IMR-90 (cell line): Measurements from ENCODE around the gene SCARB1. TPM values are rescaled to one million over a fixed set of nuclear protein-coding genes. Genes with fewer than 3 reads are reported as not detected.
A peak's percentile ranks its signal among the peaks of the same experiment; 100 is the strongest.

Source experiments
- ATAC-seq: fragments of 200-7000 bp; cut with Tn5 transposase; 2 replicates; pipeline ENCODE4 v1.9.1; 2020; ENCODE audit warnings: low read depth, mild to moderate bottlenecking, moderate library complexity
- BruUV-seq: library from RNA; stranded (reverse); fragments of 400-500 nt; replicated peaks from 2 replicates; lab custom pipeline; 2021; lab: Mats Ljungman, UMichigan
- CTCF ChIA-PET: fragments of 300-600 bp; formaldehyde crosslinking; extraction: SDS; loops from one replicate; lab custom pipeline; 2021; ENCODE audit warnings: antibody characterized with exemption; lab: Yijun Ruan, JAX
- POLR2A ChIA-PET: fragments of 300-600 bp; sonication (Branson Sonifier 250); formaldehyde crosslinking; loops from one replicate; lab custom pipeline; 2022; ENCODE audit warnings: antibody characterized with exemption; ENCODE audit not compliant: unreplicated experiment; lab: Charles Lee
- DNase-seq: peaks from one replicate; pipeline ENCODE4 v3.0.0; 2013
- H2AFZ ChIP-seq: replicated peaks from 2 replicates; pipeline ENCODE3; 2013; ENCODE audit warnings: low read length, mild to moderate bottlenecking; ENCODE audit not compliant: poor library complexity
- H2AK5ac ChIP-seq: 2 replicates; pipeline ENCODE4 v1.6.1; 2013; ENCODE audit warnings: low read depth, low read length, inconsistent platforms
- H2AK9ac ChIP-seq: replicated peaks from 2 replicates; pipeline ENCODE3; 2013; ENCODE audit warnings: mild to moderate bottlenecking, low read depth, low read length, moderate library complexity; ENCODE audit not compliant: poor library complexity
- H2BK120ac ChIP-seq: 2 replicates; pipeline ENCODE4 v1.6.1; 2013; ENCODE audit warnings: low read depth, low read length, inconsistent platforms
- H2BK15ac ChIP-seq: 3 replicates; pipeline ENCODE4 v1.6.1; 2013; ENCODE audit warnings: low read depth, low read length, inconsistent platforms
- H2BK20ac ChIP-seq: 2 replicates; pipeline ENCODE4 v1.6.1; 2013; ENCODE audit warnings: low read depth, mild to moderate bottlenecking, inconsistent platforms, low read length, moderate library complexity
- H2BK5ac ChIP-seq: 2 replicates; pipeline ENCODE4 v1.6.1; 2013; ENCODE audit warnings: mild to moderate bottlenecking, low read depth, low read length, inconsistent platforms; ENCODE audit not compliant: poor library complexity, severe bottlenecking
- H3K14ac ChIP-seq: replicated peaks from 2 replicates; pipeline ENCODE4 v1.6.1; 2013; ENCODE audit warnings: low read depth, low read length, inconsistent platforms
- H3K18ac ChIP-seq: 2 replicates; pipeline ENCODE4 v1.6.1; 2013; ENCODE audit warnings: low read depth, low read length, control low read depth
- H3K23ac ChIP-seq: 2 replicates; pipeline ENCODE4 v1.6.1; 2013; ENCODE audit warnings: low read depth, low read length, inconsistent platforms
- H3K27ac ChIP-seq: 2 replicates; pipeline ENCODE4 v1.5.1; 2013; ENCODE audit warnings: mild to moderate bottlenecking, control low read depth, low read length; ENCODE audit not compliant: insufficient read depth
- H3K27me3 ChIP-seq: 2 replicates; pipeline ENCODE4 v1.6.1; 2013; ENCODE audit warnings: low read length; ENCODE audit not compliant: control insufficient read depth, insufficient read depth
- H3K36me3 ChIP-seq: 2 replicates; pipeline ENCODE4 v1.6.1; 2013; ENCODE audit warnings: low read length, mixed read lengths; ENCODE audit not compliant: control insufficient read depth, insufficient read depth
- H3K4ac ChIP-seq: 2 replicates; pipeline ENCODE4 v1.6.1; 2013; ENCODE audit warnings: low read depth, low read length, inconsistent platforms
- H3K4me1 ChIP-seq: 2 replicates; pipeline ENCODE4 v1.6.1; 2013; ENCODE audit warnings: low read length, mixed read lengths; ENCODE audit not compliant: control insufficient read depth, insufficient read depth
- H3K4me2 ChIP-seq: 2 replicates; pipeline ENCODE4 v1.6.1; 2013; ENCODE audit warnings: low read depth, mild to moderate bottlenecking, control low read depth, low read length, moderate library complexity
- H3K4me3 ChIP-seq: 2 replicates; pipeline ENCODE4 v1.5.1; 2013; ENCODE audit warnings: low read depth, mild to moderate bottlenecking, control low read depth, low read length, moderate library complexity; ENCODE audit not compliant: insufficient read depth
- H3K56ac ChIP-seq: 2 replicates; pipeline ENCODE4 v1.6.1; 2013; ENCODE audit warnings: low read length, inconsistent platforms; ENCODE audit not compliant: insufficient read depth; ENCODE audit errors: extremely low read depth
- H3K79me1 ChIP-seq, 2 experiments: 2 replicates each; pipeline ENCODE4 v1.6.1; 2013; ENCODE audit warnings: low read length in 2 of 2, inconsistent platforms in 1 of 2, low read depth in 1 of 2
- H3K9ac ChIP-seq: 2 replicates; pipeline ENCODE4 v1.6.1; 2013; ENCODE audit warnings: low read depth, low read length, control low read depth
- H3K9me1 ChIP-seq: 2 replicates; pipeline ENCODE4 v1.6.1; 2013; ENCODE audit warnings: low read length, inconsistent platforms; ENCODE audit not compliant: insufficient read depth
- H3K9me3 ChIP-seq: 2 replicates; pipeline ENCODE4 v1.6.1; 2013; ENCODE audit warnings: low read length; ENCODE audit not compliant: control insufficient read depth, insufficient read depth
- H4K20me1 ChIP-seq: 2 replicates; pipeline ENCODE4 v1.6.1; 2013; ENCODE audit warnings: low read length, inconsistent platforms; ENCODE audit not compliant: insufficient read depth
- H4K5ac ChIP-seq: 2 replicates; pipeline ENCODE4 v1.6.1; 2013; ENCODE audit warnings: mild to moderate bottlenecking, low read depth, low read length, control low read depth
- H4K8ac ChIP-seq, 2 experiments: 2 replicates each; pipeline ENCODE4 v1.6.1; 2013; ENCODE audit warnings: low read depth in 2 of 2, low read length in 2 of 2, control low read depth in 1 of 2, inconsistent platforms in 1 of 2
- H4K91ac ChIP-seq: 2 replicates; pipeline ENCODE4 v1.6.1; 2013; ENCODE audit warnings: low read depth, low read length, inconsistent platforms; ENCODE audit not compliant: insufficient read depth
- BHLHE40 ChIP-seq: fragments of 150-350 bp; IDR thresholded peaks from 2 replicates; pipeline ENCODE4 v1.6.1; 2016; ENCODE audit warnings: mild to moderate bottlenecking, low read depth, low read length
- CEBPB ChIP-seq: IDR thresholded peaks from 2 replicates; pipeline ENCODE4 v1.6.1; 2012; ENCODE audit warnings: low read depth, low read length, improper control_type of control experiment
- CHD1 ChIP-seq: IDR thresholded peaks from 2 replicates; pipeline ENCODE4 v1.6.1; 2012; ENCODE audit warnings: low read depth, low read length, improper control_type of control experiment
- CTCF ChIP-seq: conservative IDR thresholded peaks from 2 replicates; pipeline ENCODE4 v1.5.1; 2012; ENCODE audit warnings: mild to moderate bottlenecking, low read depth, low read length, improper control_type of control experiment
- ELK1 ChIP-seq: fragments of 150-350 bp; IDR thresholded peaks from 2 replicates; pipeline ENCODE4 v1.6.1; 2016; ENCODE audit warnings: low read depth, mild to moderate bottlenecking, low read length, moderate library complexity, borderline replicate concordance
- FOS ChIP-seq: fragments of 150-350 bp; IDR thresholded peaks from 2 replicates; pipeline ENCODE4 v1.6.1; 2016; ENCODE audit warnings: low read depth, low read length
- MAFK ChIP-seq: IDR thresholded peaks from 2 replicates; pipeline ENCODE4 v1.6.1; 2012; ENCODE audit warnings: low read depth, low read length, improper control_type of control experiment
- MAZ ChIP-seq: IDR thresholded peaks from 2 replicates; pipeline ENCODE4 v1.6.1; 2012; ENCODE audit warnings: low read depth, mild to moderate bottlenecking, low read length, improper control_type of control experiment, moderate library complexity, borderline replicate concordance
- MXI1 ChIP-seq: IDR thresholded peaks from 2 replicates; pipeline ENCODE4 v1.6.1; 2012; ENCODE audit warnings: low read depth, mild to moderate bottlenecking, low read length, moderate library complexity, borderline replicate concordance
- NFE2L2 ChIP-seq: fragments of 150-350 bp; IDR thresholded peaks from 2 replicates; pipeline ENCODE4 v1.6.1; 2016; ENCODE audit warnings: low read depth, mild to moderate bottlenecking, low read length
- RAD21 ChIP-seq: IDR thresholded peaks from 2 replicates; pipeline ENCODE4 v1.6.1; 2012; ENCODE audit warnings: low read length, improper control_type of control experiment
- RFX5 ChIP-seq: IDR thresholded peaks from 2 replicates; pipeline ENCODE4 v1.8.0; 2012; ENCODE audit warnings: low read depth, mild to moderate bottlenecking, low read length, moderate library complexity
- SMC3 ChIP-seq: fragments of 150-350 bp; IDR thresholded peaks from 2 replicates; pipeline ENCODE4 v1.6.1; 2016; ENCODE audit warnings: low read depth, mild to moderate bottlenecking, antibody characterized with exemption, low read length, moderate library complexity
- WGBS, 2 experiments: methylation state at CpG; one replicate each; pipeline versions ENCODE4 v1.1.5 to v1.1.7; 2013; ENCODE audit warnings: missing lambda C conversion rate in 2 of 2; ENCODE audit not compliant: insufficient read length in 1 of 2; ENCODE audit errors: extremely low coverage in 2 of 2; 5-methylcytosine and 5-hydroxymethylcytosine counted together
- dilution Hi-C: fragments of 300-500 bp; cut with HindIII; formaldehyde crosslinking; loops from one replicate; pipeline ENCODE4 v1.14.3; 2018; ENCODE audit warnings: low sequenced_read_pairs; ENCODE audit not compliant: unreplicated experiment
- in situ Hi-C: fragments of 300-500 bp; cut with MboI; formaldehyde crosslinking; loops from 3 replicates; pipeline ENCODE4 v1.14.3; 2019; ENCODE audit warnings: low sequenced_read_pairs, inconsistent platforms, mixed read lengths
- intact Hi-C: fragments of 100-400 bp; cut with micrococcal nuclease; formaldehyde crosslinking; loops from 2 replicates; pipeline ENCODE4 v1.10.0; 2022
- polyA plus RNA-seq, 3 experiments: library from polyadenylated mRNA; depleted of rRNA; stranded (reverse); fragments of >200 nt; gene quantifications; 2 replicates each; pipeline ENCODE4 v1.2.3, GENCODE V29; 2012; ENCODE audit warnings: low replicate concordance in 1 of 3
- total RNA-seq: library from RNA; depleted of rRNA; stranded (reverse); fragments of >200 nt; gene quantifications from 2 replicates; pipeline ENCODE4 v1.2.3, GENCODE V29; 2012

Gene SCARB1
- total and polyA plus RNA-seq, 2 of the 4 experiments (the other 2 are of a cell fraction), result 3.0 to 24.8 TPM

GRCh38 chr12:124771462-124772288 is 92.0 kb downstream of the SCARB1 start:
- H2BK20ac ChIP-seq, result peak overlapping the region; percentile 84; the same call in 1 of the 2 replicates
- CTCF ChIA-PET, result interaction anchor here (0.6 to 1.1 kb wide), 8 partner anchors 9 to 735 kb away, joined by 3 to 7 read pairs (median 4); no protein-coding TSS in a partner anchor
- peak overlapping the region in 1 of 2 experiments; percentile 87; a peak in 1 of 4 replicates for H4K8ac ChIP-seq
- peak overlapping the region; percentile 68; the same call in 1 of the 3 replicates for H2BK15ac ChIP-seq
- POLR2A ChIA-PET, result no interaction called here
- H3K27me3 ChIP-seq, result no peaks in the 10 kb centered on the region
- H3K4me3 ChIP-seq, result no peak overlapping the region
- BruUV-seq, result no TSS peak
- no peak overlapping the region for H2BK5ac ChIP-seq
- H3K9ac ChIP-seq, result no peak overlapping the region
- 4% methylated on average over 13 of the region's 35 CpGs; no CpG with 5 or more reads in 1 of the 2 experiments for WGBS, 2 experiments
- in situ Hi-C loops (loop anchor here (5.0 kb wide), 1 partner anchor 734 kb away; no protein-coding TSS in a partner anchor), dilution Hi-C loops (no loop called here), intact Hi-C loops (loop anchor here (1.0 kb wide), 1 partner anchor 735 kb away; no protein-coding TSS in a partner anchor)
- peaks cover 6% of the 10 kb centered on the region for H4K20me1 ChIP-seq
- peak overlapping the region; percentile 74 for H3K4me2 ChIP-seq
- H2BK120ac ChIP-seq, result peak overlapping the region; percentile 79
- H2AFZ ChIP-seq, result peak overlapping the region; percentile 79
- no peaks in the 10 kb centered on the region; a peak in 1 of 4 replicates for H3K79me1 ChIP-seq
- H3K27ac ChIP-seq, result no peak overlapping the region
- H3K4me1 ChIP-seq, result peaks cover 28% of the 10 kb centered on the region
- 0 out of 2 replicates have a peak overlapping the region, but pooled peaks have one; percentile 54 for H3K14ac ChIP-seq
- H3K18ac ChIP-seq, result no peak overlapping the region; the same call in 1 of the 2 replicates
- no peaks in the 10 kb centered on the region for H3K36me3 ChIP-seq
- H3K9me3 ChIP-seq, result no peaks in the 10 kb centered on the region
- H3K23ac ChIP-seq, result no peak overlapping the region; the same call in 1 of the 2 replicates
- H4K5ac ChIP-seq, result peak overlapping the region; percentile 11; the same call in 1 of the 2 replicates
- ATAC-seq, result peak; percentile 50
- no peak overlapping the region for H3K56ac ChIP-seq
- H4K91ac ChIP-seq, result no peak overlapping the region; the same call in 1 of the 2 replicates
- peak; percentile 60 for DNase-seq
- H2AK5ac ChIP-seq, result peak overlapping the region; percentile 88
- H3K4ac ChIP-seq, result peak overlapping the region; percentile 74
- H2AK9ac ChIP-seq, result peak overlapping the region; percentile 63
- peaks cover 12% of the 10 kb centered on the region for H3K9me1 ChIP-seq
- TF ChIP-seq SMC3, result peak; percentile 82
- no peak for TF ChIP-seq MAFK
- no peak for TF ChIP-seq CHD1
- TF ChIP-seq NFE2L2, result no peak
- peak; percentile 95 for TF ChIP-seq CTCF
- TF ChIP-seq BHLHE40, result no peak; the same call in 1 of the 2 replicates
- TF ChIP-seq FOS, result no peak
- no peak for TF ChIP-seq RFX5
- TF ChIP-seq MAZ, result peak; percentile 87; the same call in 1 of the 2 replicates
- no peak for TF ChIP-seq ELK1
- no peak for TF ChIP-seq MXI1
- no peak for TF ChIP-seq CEBPB
- TF ChIP-seq RAD21, result peak; percentile 97
